GM12878 (cell line): Measurements from ENCODE around the gene SSBP4.
A peak's percentile ranks its signal among the peaks of the same experiment; 100 is the strongest.

Experiments
- BHLHE40 ChIP-seq, 2 experiments: fragments of 450-650 bp in 1 of 2; IDR thresholded peaks; 2 replicates each; pipeline ENCODE4 v1.6.1; 2011 to 2017; ENCODE audit warnings: low read depth in 2 of 2, borderline replicate concordance in 1 of 2, improper control_type of control experiment in 1 of 2, low read length in 1 of 2, mild to moderate bottlenecking in 1 of 2
- FOXM1 ChIP-seq: IDR thresholded peaks from 2 replicates; pipeline ENCODE4 v1.6.1; 2012; ENCODE audit warnings: low read depth, mild to moderate bottlenecking, inconsistent platforms, low read length, moderate library complexity
- GABPA ChIP-seq: IDR thresholded peaks from 2 replicates; pipeline ENCODE4 v1.6.1; 2014; ENCODE audit warnings: antibody characterized with exemption, low read depth, mild to moderate bottlenecking, inconsistent platforms
- POLR2A ChIP-seq: IDR thresholded peaks from 2 replicates; pipeline ENCODE4 v1.6.1; 2011; ENCODE audit warnings: low read depth, mild to moderate bottlenecking, low read length
- POLR2AphosphoS5 ChIP-seq: IDR thresholded peaks from 2 replicates; pipeline ENCODE4 v1.6.1; 2011; ENCODE audit warnings: mild to moderate bottlenecking, low read length, inconsistent platforms
- SIN3A ChIP-seq: IDR thresholded peaks from 2 replicates; pipeline ENCODE4 v1.6.1; 2012; ENCODE audit warnings: low read depth, low read length, improper control_type of control experiment
- SMAD1 ChIP-seq: fragments of 450-650 bp; IDR thresholded peaks from 2 replicates; pipeline ENCODE4 v1.6.1; 2018; ENCODE audit warnings: mild to moderate bottlenecking, low read depth; ENCODE audit not compliant: partially characterized antibody
- YY1 ChIP-seq: IDR thresholded peaks from 2 replicates; pipeline ENCODE4 v1.6.1; 2011; ENCODE audit warnings: low read depth, mild to moderate bottlenecking, low read length
- ZNF622 ChIP-seq: fragments of 450-650 bp; IDR thresholded peaks from 2 replicates; pipeline ENCODE4 v1.6.1; 2017; ENCODE audit warnings: mild to moderate bottlenecking, inconsistent platforms
- TF ChIP-seq, protein P1 (sequence below), 3 experiments: IDR thresholded peaks in 2 of 3; conservative IDR thresholded peaks in 1 of 3; 2 replicates each; pipeline ENCODE4 v1.5.1; 2011; ENCODE audit warnings: low read depth in 3 of 3, low read length in 3 of 3, mild to moderate bottlenecking in 3 of 3, control low read depth in 2 of 3, moderate library complexity in 2 of 3, inconsistent platforms in 1 of 3, mixed read lengths in 1 of 3; ENCODE audit not compliant: control insufficient read depth in 2 of 3, insufficient read depth in 1 of 3; ENCODE audit errors: extremely low read depth in 1 of 3

DNA sequence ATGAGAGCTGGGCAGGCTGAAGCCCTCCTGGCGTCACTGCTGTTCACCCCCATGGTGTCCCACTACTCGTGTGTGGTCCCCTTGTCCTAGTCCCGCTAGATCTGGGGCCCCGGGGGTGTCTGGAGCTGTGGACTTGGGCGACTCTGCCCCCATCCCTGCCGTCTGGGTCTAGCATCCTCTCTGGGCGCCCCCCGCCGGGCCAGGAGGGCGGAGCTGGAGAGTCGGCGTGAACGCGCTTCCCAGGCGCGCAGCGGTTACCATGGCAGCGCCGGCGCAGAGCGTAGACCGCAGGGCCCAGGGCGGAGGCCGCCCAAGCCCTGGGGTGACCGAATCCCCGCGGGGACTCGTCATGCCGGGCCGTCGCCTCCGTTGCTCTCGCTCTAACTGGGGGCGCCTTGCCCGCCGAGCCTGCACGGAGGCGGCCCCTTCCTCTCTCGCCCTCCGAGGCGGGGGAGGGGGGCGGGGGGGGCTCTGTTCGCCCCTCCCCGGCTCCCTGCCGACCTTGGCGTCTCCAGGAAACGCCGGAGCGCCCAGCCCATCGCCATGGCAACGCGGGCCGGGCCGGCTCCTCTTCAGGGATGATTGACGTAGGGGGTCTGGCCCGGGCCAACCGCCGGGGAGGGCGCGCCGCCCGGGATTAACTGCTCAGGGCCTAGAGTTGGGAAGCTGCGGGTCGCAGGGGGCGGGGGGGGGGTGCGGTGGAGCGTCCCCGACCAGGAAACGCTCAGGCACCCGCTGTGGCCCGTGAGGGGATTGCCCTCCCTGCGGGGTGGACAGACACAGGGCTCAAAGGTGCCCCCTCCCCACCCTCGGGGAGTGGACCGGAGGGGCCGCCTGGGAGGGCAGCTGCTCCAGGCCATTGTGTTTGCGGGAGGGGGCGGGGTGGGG lies 9.8 kb downstream of the SSBP4 start:
- TF ChIP-seq, protein P1, sequence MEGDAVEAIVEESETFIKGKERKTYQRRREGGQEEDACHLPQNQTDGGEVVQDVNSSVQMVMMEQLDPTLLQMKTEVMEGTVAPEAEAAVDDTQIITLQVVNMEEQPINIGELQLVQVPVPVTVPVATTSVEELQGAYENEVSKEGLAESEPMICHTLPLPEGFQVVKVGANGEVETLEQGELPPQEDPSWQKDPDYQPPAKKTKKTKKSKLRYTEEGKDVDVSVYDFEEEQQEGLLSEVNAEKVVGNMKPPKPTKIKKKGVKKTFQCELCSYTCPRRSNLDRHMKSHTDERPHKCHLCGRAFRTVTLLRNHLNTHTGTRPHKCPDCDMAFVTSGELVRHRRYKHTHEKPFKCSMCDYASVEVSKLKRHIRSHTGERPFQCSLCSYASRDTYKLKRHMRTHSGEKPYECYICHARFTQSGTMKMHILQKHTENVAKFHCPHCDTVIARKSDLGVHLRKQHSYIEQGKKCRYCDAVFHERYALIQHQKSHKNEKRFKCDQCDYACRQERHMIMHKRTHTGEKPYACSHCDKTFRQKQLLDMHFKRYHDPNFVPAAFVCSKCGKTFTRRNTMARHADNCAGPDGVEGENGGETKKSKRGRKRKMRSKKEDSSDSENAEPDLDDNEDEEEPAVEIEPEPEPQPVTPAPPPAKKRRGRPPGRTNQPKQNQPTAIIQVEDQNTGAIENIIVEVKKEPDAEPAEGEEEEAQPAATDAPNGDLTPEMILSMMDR (IDR thresholded peaks at IDR 0.05 in 2 of 3, conservative IDR thresholded peaks at IDR 0.05 in 1 of 3; ENCODE audit: control insufficient read depth in 2 of 3, extremely low read depth in 1 of 3, insufficient read depth in 1 of 3, low read depth in 3 of 3, low read length in 3 of 3): no peak
- TF ChIP-seq FOXM1 (no peak), POLR2A (peak; percentile 14), SIN3A (peak; percentile 59; the same call in 1 of the 2 replicates), GABPA (no peak), POLR2AphosphoS5 (no peak), YY1 (0 out of 2 replicates have a peak, but pooled peaks have one; percentile 10), ZNF622 (no peak), BHLHE40 (IDR thresholded peaks at IDR 0.05; ENCODE audit: borderline replicate concordance in 1 of 2, low read depth in 2 of 2, low read length in 1 of 2) (no peak; a peak in 1 of 4 replicates), SMAD1 (no peak)
